ENCODE measurements around the gene PRIMA1.

Gene PRIMA1, protein sequence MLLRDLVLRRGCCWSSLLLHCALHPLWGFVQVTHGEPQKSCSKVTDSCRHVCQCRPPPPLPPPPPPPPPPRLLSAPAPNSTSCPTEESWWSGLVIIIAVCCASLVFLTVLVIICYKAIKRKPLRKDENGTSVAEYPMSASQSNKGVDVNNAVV

GRCh38 chr14:93788293-93788542 lies at the start of gene PRIMA1:
Gene PRIMA1 (minus strand): TSS chr14:93788485. CDS start chr14:93787718, 767 bp downstream.
- Histone ChIP-seq H3K9ac (ENCODE audit: low read length) (peak within 1 kb of the TSS; percentile 51), H3K36me3 (ENCODE audit: control insufficient read depth, insufficient read depth, low read length) (no peaks in the 10 kb centered on the region), H3K4me3 (ENCODE audit: low read length) (no peak within 1 kb of the TSS), H3K9me3 (ENCODE audit: control insufficient read depth, low read length) (no peaks in the 10 kb centered on the region), H3K27me3 (ENCODE audit: control insufficient read depth, insufficient read depth, low read length) (peaks cover 8% of the 10 kb centered on the region), H3K4me1 (ENCODE audit: control insufficient read depth, insufficient read depth, low read length) (peaks cover 10% of the 10 kb centered on the region)

GRCh38 chr14:93834699-93835371 lies 46.5 kb upstream of the PRIMA1 start:
- Histone ChIP-seq H3K4me3 (ENCODE audit: low read length) (no peak overlapping the region), H3K36me3 (ENCODE audit: control insufficient read depth, insufficient read depth, low read length) (no peaks in the 10 kb centered on the region), H3K9ac (ENCODE audit: low read length) (no peak overlapping the region), H3K9me3 (ENCODE audit: control insufficient read depth, low read length) (no peaks in the 10 kb centered on the region), H3K4me1 (ENCODE audit: control insufficient read depth, insufficient read depth, low read length) (no peaks in the 10 kb centered on the region), H3K27me3 (ENCODE audit: control insufficient read depth, insufficient read depth, low read length) (no peaks in the 10 kb centered on the region)

- no peaks in the 10 kb centered on the region for H3K36me3 ChIP-seq (ENCODE audit: control insufficient read depth, insufficient read depth, low read length)
- no peak overlapping the region for H3K4me3 ChIP-seq (ENCODE audit: low read length)
- H3K27me3 ChIP-seq (ENCODE audit: control insufficient read depth, insufficient read depth, low read length) = no peaks in the 10 kb centered on the region
- no peaks in the 10 kb centered on the region for H3K4me1 ChIP-seq (ENCODE audit: control insufficient read depth, insufficient read depth, low read length)
- no peak overlapping the region for H3K9ac ChIP-seq (ENCODE audit: low read length)
- no peaks in the 10 kb centered on the region for H3K9me3 ChIP-seq (ENCODE audit: control insufficient read depth, low read length)
Observed at GRCh38 chr14:93832665-93833064, 44.4 kb upstream of the PRIMA1 start.

GRCh38 chr14:93832081-93832480 lies 43.8 kb upstream of the PRIMA1 start:
- no peaks in the 10 kb centered on the region for H3K9me3 ChIP-seq (ENCODE audit: control insufficient read depth, low read length)
- no peak overlapping the region for H3K9ac ChIP-seq (ENCODE audit: low read length)
- no peaks in the 10 kb centered on the region for H3K4me1 ChIP-seq (ENCODE audit: control insufficient read depth, insufficient read depth, low read length)
- H3K36me3 ChIP-seq (ENCODE audit: control insufficient read depth, insufficient read depth, low read length) = no peaks in the 10 kb centered on the region
- H3K4me3 ChIP-seq (ENCODE audit: low read length) = no peak overlapping the region
- no peaks in the 10 kb centered on the region for H3K27me3 ChIP-seq (ENCODE audit: control insufficient read depth, insufficient read depth, low read length)

DNA sequence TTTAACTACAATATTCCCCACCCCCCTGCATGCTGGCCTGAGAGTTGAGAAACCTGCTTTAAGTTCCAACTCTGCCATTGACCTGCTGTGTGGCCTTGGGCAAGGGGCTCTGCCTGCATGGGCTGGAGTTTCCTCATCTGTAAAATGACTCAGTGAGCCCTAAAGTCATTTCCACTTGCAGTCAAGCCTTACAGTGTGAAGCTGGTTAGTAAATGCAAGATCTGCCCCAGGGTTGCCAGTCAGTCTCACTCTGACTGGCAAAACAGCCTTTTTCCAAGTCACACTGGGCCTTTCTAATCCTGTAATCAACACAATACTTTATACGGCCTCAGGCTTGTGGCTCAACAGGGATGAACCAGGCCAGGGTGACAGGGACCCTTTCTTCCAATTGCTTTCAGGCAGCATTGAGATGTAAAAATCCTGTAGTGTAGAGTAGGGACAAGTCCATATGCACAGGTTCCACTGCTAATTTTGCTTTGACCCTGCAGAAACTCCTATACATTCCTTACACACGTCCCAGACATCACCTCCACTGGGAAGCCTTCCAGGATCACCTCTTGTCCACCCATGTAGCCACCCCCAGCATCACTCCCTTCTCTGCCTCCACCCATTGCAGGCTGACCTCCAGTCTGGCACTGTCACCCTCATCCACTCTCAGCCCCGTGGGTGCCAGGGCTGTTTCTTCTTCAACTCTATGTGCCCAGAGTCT lies 42.6 kb upstream of the PRIMA1 start:
- Histone ChIP-seq H3K9me3 (ENCODE audit: control insufficient read depth, low read length) (no peaks in the 10 kb centered on the region), H3K4me3 (ENCODE audit: low read length) (no peak overlapping the region), H3K36me3 (ENCODE audit: control insufficient read depth, insufficient read depth, low read length) (no peaks in the 10 kb centered on the region), H3K9ac (ENCODE audit: low read length) (no peak overlapping the region), H3K27me3 (ENCODE audit: control insufficient read depth, insufficient read depth, low read length) (no peaks in the 10 kb centered on the region), H3K4me1 (ENCODE audit: control insufficient read depth, insufficient read depth, low read length) (no peaks in the 10 kb centered on the region)

- H3K36me3 ChIP-seq (ENCODE audit: control insufficient read depth, insufficient read depth, low read length) = no peaks in the 10 kb centered on the region
- H3K27me3 ChIP-seq (ENCODE audit: control insufficient read depth, insufficient read depth, low read length) = no peaks in the 10 kb centered on the region
- no peak overlapping the region for H3K4me3 ChIP-seq (ENCODE audit: low read length)
- H3K9me3 ChIP-seq (ENCODE audit: control insufficient read depth, low read length) = no peaks in the 10 kb centered on the region
- H3K9ac ChIP-seq (ENCODE audit: low read length) = no peak overlapping the region
- H3K4me1 ChIP-seq (ENCODE audit: control insufficient read depth, insufficient read depth, low read length) = no peaks in the 10 kb centered on the region
Observed at GRCh38 chr14:93829839-93830481, 41.7 kb upstream of the PRIMA1 start.

- no peak overlapping the region for H3K9ac ChIP-seq (ENCODE audit: low read length)
- H3K27me3 ChIP-seq (ENCODE audit: control insufficient read depth, insufficient read depth, low read length) = no peaks in the 10 kb centered on the region
- no peaks in the 10 kb centered on the region for H3K9me3 ChIP-seq (ENCODE audit: control insufficient read depth, low read length)
- no peak overlapping the region for H3K4me3 ChIP-seq (ENCODE audit: low read length)
- no peaks in the 10 kb centered on the region for H3K36me3 ChIP-seq (ENCODE audit: control insufficient read depth, insufficient read depth, low read length)
- H3K4me1 ChIP-seq (ENCODE audit: control insufficient read depth, insufficient read depth, low read length) = no peaks in the 10 kb centered on the region
Observed at GRCh38 chr14:93825235-93825553, 36.9 kb upstream of the PRIMA1 start.

GRCh38 chr14:93824518-93825234 lies 36.4 kb upstream of the PRIMA1 start:
- no peaks in the 10 kb centered on the region for H3K27me3 ChIP-seq (ENCODE audit: control insufficient read depth, insufficient read depth, low read length)
- no peaks in the 10 kb centered on the region for H3K9me3 ChIP-seq (ENCODE audit: control insufficient read depth, low read length)
- H3K36me3 ChIP-seq (ENCODE audit: control insufficient read depth, insufficient read depth, low read length) = no peaks in the 10 kb centered on the region
- H3K4me3 ChIP-seq (ENCODE audit: low read length) = no peak overlapping the region
- H3K4me1 ChIP-seq (ENCODE audit: control insufficient read depth, insufficient read depth, low read length) = no peaks in the 10 kb centered on the region
- no peak overlapping the region for H3K9ac ChIP-seq (ENCODE audit: low read length)

- no peak overlapping the region for H3K9ac ChIP-seq (ENCODE audit: low read length)
- H3K9me3 ChIP-seq (ENCODE audit: control insufficient read depth, low read length) = no peaks in the 10 kb centered on the region
- no peaks in the 10 kb centered on the region for H3K27me3 ChIP-seq (ENCODE audit: control insufficient read depth, insufficient read depth, low read length)
- no peaks in the 10 kb centered on the region for H3K4me1 ChIP-seq (ENCODE audit: control insufficient read depth, insufficient read depth, low read length)
- H3K4me3 ChIP-seq (ENCODE audit: low read length) = no peak overlapping the region
- H3K36me3 ChIP-seq (ENCODE audit: control insufficient read depth, insufficient read depth, low read length) = no peaks in the 10 kb centered on the region
Observed at GRCh38 chr14:93824076-93824475, 35.8 kb upstream of the PRIMA1 start.

- Histone ChIP-seq H3K9ac (ENCODE audit: low read length) (no peak overlapping the region), H3K36me3 (ENCODE audit: control insufficient read depth, insufficient read depth, low read length) (no peaks in the 10 kb centered on the region), H3K4me1 (ENCODE audit: control insufficient read depth, insufficient read depth, low read length) (no peaks in the 10 kb centered on the region), H3K9me3 (ENCODE audit: control insufficient read depth, low read length) (no peaks in the 10 kb centered on the region), H3K4me3 (ENCODE audit: low read length) (no peak overlapping the region), H3K27me3 (ENCODE audit: control insufficient read depth, insufficient read depth, low read length) (no peaks in the 10 kb centered on the region)
Observed at GRCh38 chr14:93821051-93821450, 32.8 kb upstream of the PRIMA1 start.

DNA sequence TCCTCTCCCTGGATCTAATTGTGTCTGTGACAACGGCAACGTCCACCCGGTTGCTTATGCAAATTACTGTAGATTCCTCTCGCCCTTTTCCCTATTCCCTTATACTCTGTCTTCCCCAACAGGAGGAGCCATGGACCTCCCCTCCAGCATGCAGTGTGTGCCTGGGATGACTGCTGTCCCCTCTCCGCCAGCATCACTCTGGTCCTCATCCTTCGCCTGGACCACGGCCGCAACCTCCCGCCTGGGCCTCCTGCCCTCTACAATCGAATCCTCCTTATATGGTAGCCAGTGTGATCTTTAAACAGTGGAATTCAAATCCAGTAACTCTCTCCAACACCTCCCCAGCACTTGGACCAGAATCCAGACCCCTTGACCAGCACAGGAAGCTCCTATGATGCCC lies 30.6 kb upstream of the PRIMA1 start:
- Histone ChIP-seq H3K4me3 (ENCODE audit: low read length) (no peak overlapping the region), H3K36me3 (ENCODE audit: control insufficient read depth, insufficient read depth, low read length) (no peaks in the 10 kb centered on the region), H3K27me3 (ENCODE audit: control insufficient read depth, insufficient read depth, low read length) (no peaks in the 10 kb centered on the region), H3K9ac (ENCODE audit: low read length) (no peak overlapping the region), H3K4me1 (ENCODE audit: control insufficient read depth, insufficient read depth, low read length) (no peaks in the 10 kb centered on the region), H3K9me3 (ENCODE audit: control insufficient read depth, low read length) (no peaks in the 10 kb centered on the region)

DNA sequence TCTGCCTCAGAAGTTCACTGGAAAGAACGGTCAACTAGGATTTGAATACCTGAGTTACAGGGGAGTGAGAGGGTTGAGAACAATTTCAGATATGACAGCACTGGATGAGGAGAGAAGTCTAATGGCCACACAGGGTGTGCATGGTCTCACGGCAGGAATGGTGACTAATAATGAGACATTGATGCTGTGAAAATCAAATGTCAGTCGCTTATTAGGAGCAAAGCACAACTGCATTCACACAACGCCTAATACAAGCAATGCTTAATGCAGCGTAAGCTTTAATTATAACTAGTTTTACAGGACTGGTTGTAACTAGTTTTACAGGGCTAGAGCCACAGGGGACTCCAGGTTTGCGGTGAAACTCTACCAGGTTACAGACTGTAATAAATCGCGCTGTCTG lies 23.4 kb upstream of the PRIMA1 start:
- Histone ChIP-seq H3K36me3 (ENCODE audit: control insufficient read depth, insufficient read depth, low read length) (no peaks in the 10 kb centered on the region), H3K4me1 (ENCODE audit: control insufficient read depth, insufficient read depth, low read length) (no peaks in the 10 kb centered on the region), H3K27me3 (ENCODE audit: control insufficient read depth, insufficient read depth, low read length) (no peaks in the 10 kb centered on the region), H3K4me3 (ENCODE audit: low read length) (no peak overlapping the region), H3K9ac (ENCODE audit: low read length) (no peak overlapping the region), H3K9me3 (ENCODE audit: control insufficient read depth, low read length) (no peaks in the 10 kb centered on the region)

Data from mucosa of stomach (tissue), 1 donor.